CD4-positive, alpha-beta memory T cell (primary cell): ENCODE data around the gene SCGB1D1. TPM values are rescaled to one million over a fixed set of nuclear protein-coding genes. Genes with fewer than 3 reads are reported as not detected.
"Not testable (repeated sequence)": the region's sequence is repeated elsewhere in the genome, so short reads cannot be mapped to it uniquely, and the experiment has no call there.

Experiments
- CTCF ChIA-PET: fragments of 350-600 bp; sonication (Branson Sonifier 250); formaldehyde crosslinking; loops from one replicate; lab custom pipeline; 2021; ENCODE audit warnings: inconsistent platforms; ENCODE audit not compliant: partially characterized antibody; lab: Charles Lee
- POLR2A ChIA-PET: fragments of 350-600 bp; sonication (Branson Sonifier 250); formaldehyde crosslinking; loops from one replicate; lab custom pipeline; 2021; ENCODE audit not compliant: partially characterized antibody; lab: Charles Lee
- DNase-seq, 5 donors: peaks; one replicate each; pipeline versions ENCODE4 v3.0.0 to v3.0.0-alpha.2; 2020 to 2022; ENCODE audit warnings: mixed read lengths in 1 of 5
- H3K27ac ChIP-seq: one replicate; pipeline ENCODE4 v1.7.0; 2013; ENCODE audit warnings: low read depth, low read length
- H3K27me3 ChIP-seq: 2 replicates; pipeline ENCODE4 v1.7.0; 2013; ENCODE audit warnings: mild to moderate bottlenecking, low read length, moderate library complexity; ENCODE audit not compliant: insufficient read depth
- H3K36me3 ChIP-seq: 2 replicates; pipeline ENCODE4 v1.7.0; 2013; ENCODE audit warnings: mild to moderate bottlenecking, low read length, moderate library complexity; ENCODE audit not compliant: insufficient read depth
- H3K4me1 ChIP-seq: 2 replicates; pipeline ENCODE4 v1.7.0; 2013; ENCODE audit warnings: mild to moderate bottlenecking, low read length, moderate library complexity; ENCODE audit not compliant: insufficient read depth
- H3K4me3 ChIP-seq, 2 donors: one replicate each; pipeline ENCODE4 v1.7.0; 2013; ENCODE audit warnings: low read length in 2 of 2, mild to moderate bottlenecking in 1 of 2
- H3K9me3 ChIP-seq, 2 donors: one replicate each; pipeline ENCODE4 v1.7.0; 2013; ENCODE audit warnings: low read length in 2 of 2, control low read depth in 1 of 2; ENCODE audit not compliant: control insufficient read depth in 1 of 2
- H3K27ac Mint-ChIP-seq, 7 donors: one replicate each; pipeline ENCODE4 v1.8.0; 2020 to 2021; ENCODE audit warnings: mixed read lengths in 7 of 7, mild to moderate bottlenecking in 6 of 7, inconsistent platforms in 3 of 7, moderate library complexity in 3 of 7
- H3K27me3 Mint-ChIP-seq, 2 donors: one replicate each; pipeline ENCODE4 v1.8.0; 2020 to 2021; ENCODE audit warnings: mixed read lengths in 2 of 2
- H3K36me3 Mint-ChIP-seq, 2 donors: one replicate each; pipeline ENCODE4 v1.8.0; 2020 to 2021; ENCODE audit warnings: mixed read lengths in 2 of 2, inconsistent platforms in 1 of 2, mild to moderate bottlenecking in 1 of 2
- H3K4me1 Mint-ChIP-seq, 4 donors: one replicate each; pipeline ENCODE4 v1.8.0; 2020 to 2021; ENCODE audit warnings: mixed read lengths in 4 of 4, mild to moderate bottlenecking in 1 of 4
- H3K4me3 Mint-ChIP-seq, 8 donors: one replicate each; pipeline ENCODE4 v1.8.0; 2020 to 2021; ENCODE audit warnings: mixed read lengths in 8 of 8, mild to moderate bottlenecking in 7 of 8, moderate library complexity in 6 of 8, inconsistent platforms in 3 of 8
- H3K9me3 Mint-ChIP-seq, 8 donors: one replicate each; pipeline ENCODE4 v1.8.0; 2020 to 2021; ENCODE audit warnings: mixed read lengths in 8 of 8, mild to moderate bottlenecking in 5 of 8, inconsistent platforms in 3 of 8, moderate library complexity in 1 of 8
- intact Hi-C: fragments of 100-400 bp; cut with micrococcal nuclease; formaldehyde crosslinking; loops from one replicate; pipeline ENCODE4 v1.15.1; 2023
- polyA plus RNA-seq, 2 donors: library from polyadenylated mRNA; unstranded; fragments of 300-500 nt; fragmentation: Illumina TruSeq; gene quantifications; one replicate each; pipeline ENCODE4 v1.2.3, GENCODE V29; 2021
- total RNA-seq, 2 experiments: library from RNA; stranded (reverse); gene quantifications; one replicate each; pipeline ENCODE4 v1.2.3, GENCODE V29; 2021

Gene SCGB1D1
- total and polyA plus RNA-seq, 4 experiments from 2014 or later: not detected

DNA sequence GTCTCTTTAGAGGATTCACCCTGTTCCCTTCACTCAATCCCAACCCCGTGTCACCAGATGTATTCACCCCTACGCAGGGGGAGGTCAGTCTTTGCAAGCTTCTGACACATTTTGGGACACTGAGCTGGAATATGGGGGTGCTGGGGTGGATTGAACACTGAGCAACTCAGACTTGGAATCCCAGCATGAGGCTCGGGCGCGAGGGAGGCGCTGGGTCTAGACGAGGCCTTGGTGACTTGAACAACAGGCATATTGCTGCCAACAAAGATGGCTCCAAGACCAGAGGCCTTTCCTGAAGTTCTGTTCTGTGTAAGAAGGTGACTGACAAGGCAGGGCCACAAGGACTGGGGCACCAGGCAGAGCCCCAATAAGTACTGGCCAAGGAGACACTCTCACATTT lies 15.4 kb downstream of the SCGB1D1 start:
- H3K36me3 Mint-ChIP-seq: no peaks in the 10 kb centered on the region
- no peak overlapping the region for H3K27ac ChIP-seq
- H3K36me3 ChIP-seq: no peaks in the 10 kb centered on the region
- no peak overlapping the region for H3K4me3 ChIP-seq
- H3K9me3 ChIP-seq: no peaks in the 10 kb centered on the region
- H3K9me3 Mint-ChIP-seq: no peaks in the 10 kb centered on the region
- no peaks in the 10 kb centered on the region for H3K4me1 ChIP-seq
- ChIA-PET POLR2A (no interaction called here), CTCF (no interaction called here)
- peaks cover 0 to 1% (median 0%) of the 10 kb centered on the region in 4 donors for H3K4me1 Mint-ChIP-seq
- no peaks in the 10 kb centered on the region for H3K27me3 ChIP-seq
- H3K4me3 Mint-ChIP-seq: no peak overlapping the region
- peaks cover 20 to 21% of the 10 kb centered on the region in 2 donors for H3K27me3 Mint-ChIP-seq
- no peak for DNase-seq
- no peak overlapping the region for H3K27ac Mint-ChIP-seq
- intact Hi-C loops: no loop called here

GRCh38 chr11:62206276-62207066 lies 16.5 kb downstream of the SCGB1D1 start:
- H3K4me3 Mint-ChIP-seq, H3K27ac Mint-ChIP-seq, H3K36me3 ChIP-seq, CTCF ChIA-PET, H3K4me1 Mint-ChIP-seq, H3K9me3 ChIP-seq, H3K9me3 Mint-ChIP-seq, H3K4me3 ChIP-seq, DNase-seq, POLR2A ChIA-PET, H3K27ac ChIP-seq, H3K27me3 ChIP-seq, H3K4me1 ChIP-seq, intact Hi-C loops, H3K36me3 Mint-ChIP-seq: not testable (repeated sequence)
- peaks cover 16 to 20% of the 10 kb centered on the region in 2 donors for H3K27me3 Mint-ChIP-seq

- no peak overlapping the region for H3K27ac ChIP-seq
- Mint-ChIP-seq H3K36me3 (no peaks in the 10 kb centered on the region), H3K9me3 (no peaks in the 10 kb centered on the region), H3K27me3 (peaks cover 9 to 20% of the 10 kb centered on the region in 2 donors), H3K4me1 (peaks cover 0 to 1% (median 0%) of the 10 kb centered on the region in 4 donors), H3K27ac (no peak overlapping the region), H3K4me3 (no peak overlapping the region)
- CTCF ChIA-PET: no interaction called here
- H3K27me3 ChIP-seq: no peaks in the 10 kb centered on the region
- no peaks in the 10 kb centered on the region for H3K4me1 ChIP-seq
- DNase-seq: no peak
- no peak overlapping the region for H3K4me3 ChIP-seq
- no peaks in the 10 kb centered on the region for H3K9me3 ChIP-seq
- intact Hi-C loops: no loop called here
- POLR2A ChIA-PET: no interaction called here
- H3K36me3 ChIP-seq: no peaks in the 10 kb centered on the region
These were observed 18.7 kb downstream of the SCGB1D1 start for GRCh38 chr11:62208785-62209144.

DNA sequence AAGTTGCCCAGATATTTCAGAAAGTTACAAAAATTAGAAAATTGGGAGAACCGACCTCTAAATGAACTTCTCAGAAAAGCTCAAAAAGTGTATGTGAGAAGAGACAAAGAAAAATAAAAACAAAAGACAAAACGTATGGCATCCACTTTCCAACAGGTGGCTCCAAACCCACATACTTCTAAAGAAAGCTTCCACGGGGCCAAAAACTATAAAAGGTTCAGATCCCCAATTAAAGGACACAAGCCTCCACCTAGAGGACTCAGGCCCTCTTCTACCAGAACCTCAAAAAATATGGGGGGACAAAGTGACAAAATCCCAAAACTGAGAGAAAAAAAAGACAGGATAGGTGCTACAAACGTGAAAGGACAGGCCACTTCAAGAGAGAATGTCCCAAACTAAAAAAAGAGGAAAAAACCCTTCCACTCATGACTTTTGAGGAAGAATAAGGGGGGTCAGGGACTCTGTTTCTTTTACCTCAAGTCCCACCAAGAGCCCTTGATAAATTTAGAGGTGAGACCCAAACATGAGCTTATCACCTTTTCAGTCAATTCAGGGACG lies 27.3 kb downstream of the SCGB1D1 start:
- ChIA-PET POLR2A (no interaction called here), CTCF (no interaction called here)
- intact Hi-C loops: no loop called here
- no peaks in the 10 kb centered on the region for H3K4me1 ChIP-seq
- H3K9me3 ChIP-seq: peaks cover 0 to 9% of the 10 kb centered on the region in 2 donors
- H3K4me1 Mint-ChIP-seq: no peaks in the 10 kb centered on the region
- H3K36me3 Mint-ChIP-seq: peaks cover 0 to 4% of the 10 kb centered on the region in 2 donors
- H3K27me3 ChIP-seq: no peaks in the 10 kb centered on the region
- peaks cover 0 to 19% (median 11%) of the 10 kb centered on the region in 8 donors for H3K9me3 Mint-ChIP-seq
- DNase-seq: no peak
- H3K4me3 Mint-ChIP-seq: no peak overlapping the region
- no peak overlapping the region for H3K27ac Mint-ChIP-seq
- H3K27ac ChIP-seq: no peak overlapping the region
- no peaks in the 10 kb centered on the region for H3K36me3 ChIP-seq
- no peak overlapping the region for H3K4me3 ChIP-seq
- H3K27me3 Mint-ChIP-seq: peaks cover 11 to 22% of the 10 kb centered on the region in 2 donors

GRCh38 chr11:62221498-62221897 lies 31.5 kb downstream of the SCGB1D1 start:
- Histone ChIP-seq H3K9me3 (peaks cover 0 to 25% of the 10 kb centered on the region in 2 donors), H3K27me3 (no peaks in the 10 kb centered on the region), H3K27ac (no peak overlapping the region), H3K4me1 (no peaks in the 10 kb centered on the region), H3K36me3 (no peaks in the 10 kb centered on the region), H3K4me3 (no peak overlapping the region)
- H3K36me3 Mint-ChIP-seq: peaks cover 0 to 16% of the 10 kb centered on the region in 2 donors
- ChIA-PET CTCF (no interaction called here), POLR2A (no interaction called here)
- no peaks in the 10 kb centered on the region for H3K4me1 Mint-ChIP-seq
- no peak overlapping the region for H3K4me3 Mint-ChIP-seq
- H3K9me3 Mint-ChIP-seq: peaks cover 0 to 57% (median 41%) of the 10 kb centered on the region in 8 donors
- peaks cover 1 to 11% of the 10 kb centered on the region in 2 donors for H3K27me3 Mint-ChIP-seq
- intact Hi-C loops: no loop called here
- no peak overlapping the region for H3K27ac Mint-ChIP-seq
- no peak for DNase-seq

DNA sequence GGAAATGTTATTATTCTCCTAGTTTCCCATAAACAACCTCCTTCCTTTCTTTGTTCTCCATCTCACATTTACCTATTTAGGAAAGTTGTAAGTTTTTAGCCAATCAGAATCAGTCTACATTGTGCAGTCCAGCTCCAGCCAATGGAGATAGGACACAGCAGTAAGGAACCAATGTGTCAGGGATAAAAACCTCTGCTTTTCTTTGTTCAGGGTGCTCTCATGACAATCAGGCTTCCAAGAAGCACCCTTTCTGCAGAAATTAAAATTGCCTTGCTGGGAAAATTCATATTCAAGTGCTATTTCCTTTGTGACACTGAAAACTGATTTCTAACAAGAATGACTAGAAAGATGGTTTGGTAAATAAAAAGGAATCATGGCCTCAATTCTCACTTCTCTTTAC lies 33.1 kb downstream of the SCGB1D1 start:
- Histone ChIP-seq H3K27me3 (no peaks in the 10 kb centered on the region), H3K9me3 (peaks cover 0 to 25% of the 10 kb centered on the region in 2 donors), H3K27ac (no peak overlapping the region), H3K36me3 (no peaks in the 10 kb centered on the region), H3K4me3 (no peak overlapping the region), H3K4me1 (no peaks in the 10 kb centered on the region)
- Mint-ChIP-seq H3K4me3 (no peak overlapping the region), H3K9me3 (peaks cover 0 to 57% (median 41%) of the 10 kb centered on the region in 8 donors), H3K36me3 (peaks cover 0 to 16% of the 10 kb centered on the region in 2 donors), H3K27ac (no peak overlapping the region), H3K4me1 (no peaks in the 10 kb centered on the region), H3K27me3 (peaks cover 0 to 5% of the 10 kb centered on the region in 2 donors)
- POLR2A ChIA-PET: no interaction called here
- CTCF ChIA-PET: no interaction called here
- no peak for DNase-seq
- intact Hi-C loops: no loop called here

- Mint-ChIP-seq H3K9me3 (no peaks in the 10 kb centered on the region), H3K27me3 (peaks cover 20 to 23% of the 10 kb centered on the region in 2 donors), H3K36me3 (no peaks in the 10 kb centered on the region), H3K4me3 (no peak overlapping the region), H3K27ac (no peak overlapping the region), H3K4me1 (no peaks in the 10 kb centered on the region)
- CTCF ChIA-PET: no interaction called here
- Histone ChIP-seq H3K27ac (no peak overlapping the region), H3K4me3 (no peak overlapping the region), H3K36me3 (no peaks in the 10 kb centered on the region), H3K27me3 (no peaks in the 10 kb centered on the region), H3K4me1 (no peaks in the 10 kb centered on the region), H3K9me3 (no peaks in the 10 kb centered on the region)
- POLR2A ChIA-PET: no interaction called here
- DNase-seq: no peak
- intact Hi-C loops: no loop called here
These were observed 43.7 kb downstream of the SCGB1D1 start for GRCh38 chr11:62233730-62234129.
